K562 (cell line): ENCODE measurements around the gene PCNX3. TPM values are rescaled to one million over a fixed set of nuclear protein-coding genes. Genes with fewer than 3 reads are reported as not detected.

ENCODE experiments used
- CCNT2 ChIP-seq: IDR thresholded peaks from 2 replicates; pipeline ENCODE4 v1.6.1; 2011; ENCODE audit warnings: borderline replicate concordance, low read depth, mild to moderate bottlenecking, moderate library complexity, mixed read lengths, low read length; ENCODE audit not compliant: insufficient read length; ENCODE audit errors: extremely low read depth
- EP400 ChIP-seq: fragments of 450-650 bp; IDR thresholded peaks from 2 replicates; pipeline ENCODE4 v1.6.1; 2017; ENCODE audit warnings: antibody characterized with exemption, mild to moderate bottlenecking, moderate library complexity
- ETV1 ChIP-seq: fragments of 450-650 bp; conservative IDR thresholded peaks from 2 replicates; pipeline ENCODE4 v1.6.1; 2016; ENCODE audit warnings: missing genetic modification characterization, control low read depth, low read depth, missing compliant biosample characterization
- KAT2B ChIP-seq: IDR thresholded peaks from one replicate; pipeline ENCODE4 v1.6.1; 2012; ENCODE audit warnings: low read depth, mild to moderate bottlenecking, control low read depth, inconsistent platforms, low read length, moderate library complexity
- MTA1 ChIP-seq: fragments of 450-650 bp; IDR thresholded peaks from 2 replicates; pipeline ENCODE4 v1.6.1; 2017; ENCODE audit warnings: borderline replicate concordance
- POLR2B ChIP-seq: fragments of 450-650 bp; IDR thresholded peaks from 2 replicates; pipeline ENCODE4 v1.6.1; 2018; ENCODE audit warnings: low read depth; ENCODE audit not compliant: partially characterized antibody
- ZNF24 ChIP-seq: fragments of 450-650 bp; IDR thresholded peaks from 2 replicates; pipeline ENCODE4 v1.6.1; 2016
- ZNF699 ChIP-seq: fragments of 250-450 bp; sonication (Bioruptor Pico); IDR thresholded peaks from 2 replicates; pipeline ENCODE4 v1.8.0; 2021; ENCODE audit warnings: mild to moderate bottlenecking, moderate library complexity; ENCODE audit not compliant: insufficient replicate concordance
- polyA plus RNA-seq, 8 experiments: library from polyadenylated mRNA; depleted of rRNA in 4 of 8; stranded (reverse) in 5 of 8; unstranded in 3 of 8; fragments of >200 nt; fragmentation: Nextera tagmentation in 2 of 8; fragmentation: Illumina TruSeq in 1 of 8; extraction: Ambion mirVana in 2 of 8; extraction: Trizol in 1 of 8; gene quantifications; 2 replicates each; pipeline versions ENCODE4 v1.2.1 to v1.2.3, GENCODE V29; 2011 to 2014; ENCODE audit warnings: inconsistent platforms in 1 of 8, missing spikeins in 1 of 8
- total RNA-seq, 7 experiments: library from RNA; depleted of rRNA in 6 of 7; stranded (reverse); fragments of >200 nt in 6 of 7; fragmentation: Illumina TruSeq in 2 of 7; extraction: Trizol in 2 of 7; gene quantifications; 2 replicates each; pipeline versions ENCODE4 v1.2.1 to v1.2.3, GENCODE V29; 2011 to 2021; ENCODE audit warnings: low replicate concordance in 1 of 7
- TF ChIP-seq, protein P1 (sequence below): fragments of 200-800 bp; sonication (Bioruptor generic); IDR thresholded peaks from 2 replicates; pipeline ENCODE4 v1.6.1; 2016; ENCODE audit warnings: missing genetic modification characterization, missing compliant biosample characterization
- TF ChIP-seq, protein P2 (sequence below): fragments of 250-450 bp; sonication (Bioruptor Pico); IDR thresholded peaks from 2 replicates; pipeline ENCODE4 v1.9.0; 2021; ENCODE audit warnings: mild to moderate bottlenecking
- TF ChIP-seq, protein P3 (sequence below): sonication (generic); formaldehyde crosslinking; IDR thresholded peaks from 2 replicates; pipeline ENCODE4 v1.8.1; 2023; ENCODE audit warnings: mild to moderate bottlenecking, missing genetic modification reagents
- TF ChIP-seq, protein P4 (sequence below): sonication (generic); formaldehyde crosslinking; IDR thresholded peaks from 2 replicates; pipeline ENCODE4 v1.8.0; 2022; ENCODE audit warnings: mild to moderate bottlenecking, missing genetic modification reagents
- TF ChIP-seq, protein P5 (sequence below): conservative IDR thresholded peaks from 2 replicates; pipeline ENCODE4 v1.6.1; 2011; ENCODE audit warnings: low read depth, mild to moderate bottlenecking, low read length; ENCODE audit not compliant: control insufficient read depth
- TF ChIP-seq, protein P6 (sequence below): fragments of 450-650 bp; IDR thresholded peaks from 2 replicates; pipeline ENCODE4 v1.6.1; 2016; ENCODE audit warnings: missing biosample characterization, missing genetic modification characterization

Gene PCNX3
- total and polyA plus RNA-seq, 9 of the 15 experiments (the other 6 are each of a cell fraction or from before 2014, with no cell fraction given), result 0.11 to 47.8 (median 12.8) TPM

DNA sequence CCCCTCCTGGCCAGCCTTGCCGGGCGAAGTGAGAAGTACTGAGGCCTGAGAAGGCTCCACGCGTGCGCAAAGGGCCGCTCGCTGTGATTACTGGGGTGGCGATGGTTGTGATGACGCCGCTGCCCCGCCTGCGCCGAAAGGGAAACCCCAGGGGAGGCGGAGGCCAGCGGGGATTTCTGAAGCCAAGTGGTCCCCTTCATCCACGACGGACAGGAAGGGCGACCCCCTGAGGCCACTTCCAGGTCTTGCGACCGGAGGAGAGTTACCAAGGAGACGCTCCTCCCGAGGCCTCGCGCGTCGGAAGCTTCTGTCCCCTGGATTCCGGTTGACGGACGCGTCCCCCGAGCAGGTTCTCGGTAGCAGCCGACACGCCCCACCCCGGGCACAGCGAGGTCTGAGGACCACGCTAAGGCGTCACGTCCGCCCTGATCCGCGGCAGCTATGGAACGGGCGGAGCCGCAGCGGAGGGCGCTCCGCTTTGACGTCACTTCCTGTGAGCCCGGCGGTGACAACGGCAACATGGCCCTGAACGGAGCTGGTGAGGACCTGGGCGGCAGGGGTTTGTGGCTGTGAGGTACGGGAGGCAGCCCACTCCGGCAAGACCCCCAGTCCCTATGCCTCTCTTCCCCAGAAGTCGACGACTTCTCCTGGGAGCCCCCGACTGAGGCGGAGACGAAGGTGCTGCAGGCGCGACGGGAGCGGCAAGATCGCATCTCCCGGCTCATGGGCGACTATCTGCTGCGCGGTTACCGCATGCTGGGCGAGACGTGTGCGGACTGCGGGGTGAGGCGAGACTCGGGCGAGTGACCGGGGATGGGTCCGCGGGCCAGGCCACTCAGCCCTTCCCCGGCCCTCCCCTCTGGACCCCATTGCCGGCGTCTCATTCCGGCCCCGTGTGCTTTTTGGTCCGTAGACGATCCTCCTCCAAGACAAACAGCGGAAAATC is 45.3 kb upstream of the PCNX3 start, which contains the start of gene ZNRD2 (continued):
- TF ChIP-seq, protein P1, sequence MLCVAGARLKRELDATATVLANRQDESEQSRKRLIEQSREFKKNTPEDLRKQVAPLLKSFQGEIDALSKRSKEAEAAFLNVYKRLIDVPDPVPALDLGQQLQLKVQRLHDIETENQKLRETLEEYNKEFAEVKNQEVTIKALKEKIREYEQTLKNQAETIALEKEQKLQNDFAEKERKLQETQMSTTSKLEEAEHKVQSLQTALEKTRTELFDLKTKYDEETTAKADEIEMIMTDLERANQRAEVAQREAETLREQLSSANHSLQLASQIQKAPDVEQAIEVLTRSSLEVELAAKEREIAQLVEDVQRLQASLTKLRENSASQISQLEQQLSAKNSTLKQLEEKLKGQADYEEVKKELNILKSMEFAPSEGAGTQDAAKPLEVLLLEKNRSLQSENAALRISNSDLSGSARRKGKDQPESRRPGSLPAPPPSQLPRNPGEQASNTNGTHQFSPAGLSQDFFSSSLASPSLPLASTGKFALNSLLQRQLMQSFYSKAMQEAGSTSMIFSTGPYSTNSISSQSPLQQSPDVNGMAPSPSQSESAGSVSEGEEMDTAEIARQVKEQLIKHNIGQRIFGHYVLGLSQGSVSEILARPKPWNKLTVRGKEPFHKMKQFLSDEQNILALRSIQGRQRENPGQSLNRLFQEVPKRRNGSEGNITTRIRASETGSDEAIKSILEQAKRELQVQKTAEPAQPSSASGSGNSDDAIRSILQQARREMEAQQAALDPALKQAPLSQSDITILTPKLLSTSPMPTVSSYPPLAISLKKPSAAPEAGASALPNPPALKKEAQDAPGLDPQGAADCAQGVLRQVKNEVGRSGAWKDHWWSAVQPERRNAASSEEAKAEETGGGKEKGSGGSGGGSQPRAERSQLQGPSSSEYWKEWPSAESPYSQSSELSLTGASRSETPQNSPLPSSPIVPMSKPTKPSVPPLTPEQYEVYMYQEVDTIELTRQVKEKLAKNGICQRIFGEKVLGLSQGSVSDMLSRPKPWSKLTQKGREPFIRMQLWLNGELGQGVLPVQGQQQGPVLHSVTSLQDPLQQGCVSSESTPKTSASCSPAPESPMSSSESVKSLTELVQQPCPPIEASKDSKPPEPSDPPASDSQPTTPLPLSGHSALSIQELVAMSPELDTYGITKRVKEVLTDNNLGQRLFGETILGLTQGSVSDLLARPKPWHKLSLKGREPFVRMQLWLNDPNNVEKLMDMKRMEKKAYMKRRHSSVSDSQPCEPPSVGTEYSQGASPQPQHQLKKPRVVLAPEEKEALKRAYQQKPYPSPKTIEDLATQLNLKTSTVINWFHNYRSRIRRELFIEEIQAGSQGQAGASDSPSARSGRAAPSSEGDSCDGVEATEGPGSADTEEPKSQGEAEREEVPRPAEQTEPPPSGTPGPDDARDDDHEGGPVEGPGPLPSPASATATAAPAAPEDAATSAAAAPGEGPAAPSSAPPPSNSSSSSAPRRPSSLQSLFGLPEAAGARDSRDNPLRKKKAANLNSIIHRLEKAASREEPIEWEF (CRISPR knock-in tag), result no peak
- peak; percentile 97 for TF ChIP-seq ETV1 (tag)
- TF ChIP-seq POLR2B, result peak; percentile 55
- TF ChIP-seq, protein P2, sequence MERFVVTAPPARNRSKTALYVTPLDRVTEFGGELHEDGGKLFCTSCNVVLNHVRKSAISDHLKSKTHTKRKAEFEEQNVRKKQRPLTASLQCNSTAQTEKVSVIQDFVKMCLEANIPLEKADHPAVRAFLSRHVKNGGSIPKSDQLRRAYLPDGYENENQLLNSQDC (CRISPR knock-in tag), result no peak
- TF ChIP-seq, protein P3, sequence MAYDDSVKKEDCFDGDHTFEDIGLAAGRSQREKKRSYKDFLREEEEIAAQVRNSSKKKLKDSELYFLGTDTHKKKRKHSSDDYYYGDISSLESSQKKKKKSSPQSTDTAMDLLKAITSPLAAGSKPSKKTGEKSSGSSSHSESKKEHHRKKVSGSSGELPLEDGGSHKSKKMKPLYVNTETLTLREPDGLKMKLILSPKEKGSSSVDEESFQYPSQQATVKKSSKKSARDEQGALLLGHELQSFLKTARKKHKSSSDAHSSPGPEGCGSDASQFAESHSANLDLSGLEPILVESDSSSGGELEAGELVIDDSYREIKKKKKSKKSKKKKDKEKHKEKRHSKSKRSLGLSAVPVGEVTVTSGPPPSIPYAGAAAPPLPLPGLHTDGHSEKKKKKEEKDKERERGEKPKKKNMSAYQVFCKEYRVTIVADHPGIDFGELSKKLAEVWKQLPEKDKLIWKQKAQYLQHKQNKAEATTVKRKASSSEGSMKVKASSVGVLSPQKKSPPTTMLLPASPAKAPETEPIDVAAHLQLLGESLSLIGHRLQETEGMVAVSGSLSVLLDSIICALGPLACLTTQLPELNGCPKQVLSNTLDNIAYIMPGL, result peak; percentile 45; the same call in 1 of the 2 replicates
- TF ChIP-seq KAT2B, result no peak
- peak; percentile 99 for TF ChIP-seq MTA1
- TF ChIP-seq, protein P4, sequence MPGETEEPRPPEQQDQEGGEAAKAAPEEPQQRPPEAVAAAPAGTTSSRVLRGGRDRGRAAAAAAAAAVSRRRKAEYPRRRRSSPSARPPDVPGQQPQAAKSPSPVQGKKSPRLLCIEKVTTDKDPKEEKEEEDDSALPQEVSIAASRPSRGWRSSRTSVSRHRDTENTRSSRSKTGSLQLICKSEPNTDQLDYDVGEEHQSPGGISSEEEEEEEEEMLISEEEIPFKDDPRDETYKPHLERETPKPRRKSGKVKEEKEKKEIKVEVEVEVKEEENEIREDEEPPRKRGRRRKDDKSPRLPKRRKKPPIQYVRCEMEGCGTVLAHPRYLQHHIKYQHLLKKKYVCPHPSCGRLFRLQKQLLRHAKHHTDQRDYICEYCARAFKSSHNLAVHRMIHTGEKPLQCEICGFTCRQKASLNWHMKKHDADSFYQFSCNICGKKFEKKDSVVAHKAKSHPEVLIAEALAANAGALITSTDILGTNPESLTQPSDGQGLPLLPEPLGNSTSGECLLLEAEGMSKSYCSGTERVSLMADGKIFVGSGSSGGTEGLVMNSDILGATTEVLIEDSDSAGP (CRISPR knock-in tag), result peak; percentile 53; the same call in 1 of the 2 replicates
- TF ChIP-seq, protein P5, sequence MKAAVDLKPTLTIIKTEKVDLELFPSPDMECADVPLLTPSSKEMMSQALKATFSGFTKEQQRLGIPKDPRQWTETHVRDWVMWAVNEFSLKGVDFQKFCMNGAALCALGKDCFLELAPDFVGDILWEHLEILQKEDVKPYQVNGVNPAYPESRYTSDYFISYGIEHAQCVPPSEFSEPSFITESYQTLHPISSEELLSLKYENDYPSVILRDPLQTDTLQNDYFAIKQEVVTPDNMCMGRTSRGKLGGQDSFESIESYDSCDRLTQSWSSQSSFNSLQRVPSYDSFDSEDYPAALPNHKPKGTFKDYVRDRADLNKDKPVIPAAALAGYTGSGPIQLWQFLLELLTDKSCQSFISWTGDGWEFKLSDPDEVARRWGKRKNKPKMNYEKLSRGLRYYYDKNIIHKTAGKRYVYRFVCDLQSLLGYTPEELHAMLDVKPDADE, result peak; percentile 90; the same call in 1 of the 2 replicates
- no peak for TF ChIP-seq ZNF24
- no peak for TF ChIP-seq ZNF699
- TF ChIP-seq CCNT2, result peak; percentile 81
- TF ChIP-seq EP400, result peak; percentile 91
- TF ChIP-seq, protein P6, sequence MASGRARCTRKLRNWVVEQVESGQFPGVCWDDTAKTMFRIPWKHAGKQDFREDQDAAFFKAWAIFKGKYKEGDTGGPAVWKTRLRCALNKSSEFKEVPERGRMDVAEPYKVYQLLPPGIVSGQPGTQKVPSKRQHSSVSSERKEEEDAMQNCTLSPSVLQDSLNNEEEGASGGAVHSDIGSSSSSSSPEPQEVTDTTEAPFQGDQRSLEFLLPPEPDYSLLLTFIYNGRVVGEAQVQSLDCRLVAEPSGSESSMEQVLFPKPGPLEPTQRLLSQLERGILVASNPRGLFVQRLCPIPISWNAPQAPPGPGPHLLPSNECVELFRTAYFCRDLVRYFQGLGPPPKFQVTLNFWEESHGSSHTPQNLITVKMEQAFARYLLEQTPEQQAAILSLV (tag), result no peak
